Measurements from ENCODE around the gene SMIM1.
A peak's percentile ranks its signal among the peaks of the same experiment; 100 is the strongest.

SMIM1 gene

GRCh38 chr1:3772715-3773571, at the start of gene SMIM1:
TSS of gene SMIM1 (plus strand) at chr1:3772749. CDS start at chr1:3775374, 2,625 bp downstream.
- DNase-seq = no peak

- DNase-seq = no peak
Measured at GRCh38 chr1:3722846-3723245, 49.7 kb upstream of the SMIM1 start.

- peak in 45 of 51 donors; percentile 10 to 86 (median 54) for DNase-seq
Measured at GRCh38 chr1:3724416-3725030, 48.0 kb upstream of the SMIM1 start.

GRCh38 chr1:3725366-3725765, 47.2 kb upstream of the SMIM1 start:
- DNase-seq = no peak

- DNase-seq = peak in 25 of 51 donors; percentile 22 to 72 (median 38)
Measured at GRCh38 chr1:3727042-3727824, 45.3 kb upstream of the SMIM1 start.

- no peak for DNase-seq
Measured at GRCh38 chr1:3727825-3728776, 44.4 kb upstream of the SMIM1 start.

GRCh38 chr1:3729594-3730542, 42.7 kb upstream of the SMIM1 start:
- DNase-seq = no peak

GRCh38 chr1:3730543-3731247, 41.9 kb upstream of the SMIM1 start:
- DNase-seq = no peak

- DNase-seq = peak in 18 of 51 donors; percentile 11 to 63 (median 35)
Measured at GRCh38 chr1:3731583-3732433, 40.7 kb upstream of the SMIM1 start.

GRCh38 chr1:3732434-3733093, 40.0 kb upstream of the SMIM1 start:
- DNase-seq = no peak

- no peak for DNase-seq
Measured at GRCh38 chr1:3733094-3733882, 39.3 kb upstream of the SMIM1 start.

GRCh38 chr1:3733883-3734589, 38.5 kb upstream of the SMIM1 start:
- no peak for DNase-seq

GRCh38 chr1:3734602-3735001, 37.9 kb upstream of the SMIM1 start:
- no peak for DNase-seq

GRCh38 chr1:3735027-3735681, 37.4 kb upstream of the SMIM1 start:
- no peak for DNase-seq

- no peak for DNase-seq
Measured at GRCh38 chr1:3735688-3736087, 36.9 kb upstream of the SMIM1 start.
